ENCODE measurements around the gene RPL7A. TPM values are rescaled to one million over a fixed set of nuclear protein-coding genes. Genes with fewer than 3 reads are reported as not detected.
A peak's percentile ranks its signal among the peaks of the same experiment; 100 is the strongest.

RPL7A gene
- total and polyA plus RNA-seq, 2 of the 13 experiments (the other 11 are each of a cell fraction or from before 2014, with no cell fraction given) = 2,401 to 2,938 TPM

DNA sequence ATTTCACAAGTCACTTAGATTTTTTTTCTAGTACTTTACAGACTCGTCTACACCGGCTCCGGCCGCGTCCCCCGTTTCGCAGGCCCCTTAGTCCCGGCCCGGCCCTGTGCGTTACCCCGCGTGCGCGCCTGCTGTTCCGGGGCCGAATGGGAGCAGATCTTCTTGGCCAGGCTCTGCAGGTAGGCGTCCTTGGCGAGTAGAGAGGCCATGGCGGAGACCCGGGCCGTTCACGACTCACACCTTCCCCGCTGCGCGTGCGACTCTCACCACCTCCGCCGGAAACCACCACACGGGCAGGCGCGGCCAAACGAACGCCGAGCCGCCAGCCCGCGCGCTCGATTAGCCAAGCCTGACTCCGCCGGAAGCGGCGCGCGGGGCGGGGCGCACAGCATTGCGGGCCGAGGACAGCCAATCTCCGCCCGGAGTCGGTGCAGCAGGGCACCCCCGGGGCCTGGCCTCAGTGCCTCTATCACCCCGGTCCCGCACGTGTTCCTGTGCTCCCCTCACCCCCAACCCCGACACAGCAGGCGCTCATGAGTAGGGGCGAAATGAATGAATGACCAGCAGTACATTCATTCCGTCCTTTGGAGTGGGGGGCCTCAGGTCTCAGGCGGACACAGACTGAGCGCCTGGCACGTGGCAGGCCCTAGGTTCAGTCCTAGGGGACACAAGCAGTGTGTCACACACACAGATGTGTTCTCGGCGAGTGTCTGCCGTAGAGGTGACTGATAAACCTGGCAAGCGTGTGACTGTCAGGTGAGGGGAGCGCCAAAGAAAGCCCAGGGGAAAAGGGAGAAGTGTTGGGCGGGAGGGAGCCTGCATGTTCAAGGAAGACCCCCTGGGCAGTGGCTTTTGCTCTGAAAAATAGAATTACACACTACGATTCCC lies 11.8 kb upstream of the RPL7A start, which contains the start of gene SURF6 (continued):
- TF ChIP-seq, protein P1, sequence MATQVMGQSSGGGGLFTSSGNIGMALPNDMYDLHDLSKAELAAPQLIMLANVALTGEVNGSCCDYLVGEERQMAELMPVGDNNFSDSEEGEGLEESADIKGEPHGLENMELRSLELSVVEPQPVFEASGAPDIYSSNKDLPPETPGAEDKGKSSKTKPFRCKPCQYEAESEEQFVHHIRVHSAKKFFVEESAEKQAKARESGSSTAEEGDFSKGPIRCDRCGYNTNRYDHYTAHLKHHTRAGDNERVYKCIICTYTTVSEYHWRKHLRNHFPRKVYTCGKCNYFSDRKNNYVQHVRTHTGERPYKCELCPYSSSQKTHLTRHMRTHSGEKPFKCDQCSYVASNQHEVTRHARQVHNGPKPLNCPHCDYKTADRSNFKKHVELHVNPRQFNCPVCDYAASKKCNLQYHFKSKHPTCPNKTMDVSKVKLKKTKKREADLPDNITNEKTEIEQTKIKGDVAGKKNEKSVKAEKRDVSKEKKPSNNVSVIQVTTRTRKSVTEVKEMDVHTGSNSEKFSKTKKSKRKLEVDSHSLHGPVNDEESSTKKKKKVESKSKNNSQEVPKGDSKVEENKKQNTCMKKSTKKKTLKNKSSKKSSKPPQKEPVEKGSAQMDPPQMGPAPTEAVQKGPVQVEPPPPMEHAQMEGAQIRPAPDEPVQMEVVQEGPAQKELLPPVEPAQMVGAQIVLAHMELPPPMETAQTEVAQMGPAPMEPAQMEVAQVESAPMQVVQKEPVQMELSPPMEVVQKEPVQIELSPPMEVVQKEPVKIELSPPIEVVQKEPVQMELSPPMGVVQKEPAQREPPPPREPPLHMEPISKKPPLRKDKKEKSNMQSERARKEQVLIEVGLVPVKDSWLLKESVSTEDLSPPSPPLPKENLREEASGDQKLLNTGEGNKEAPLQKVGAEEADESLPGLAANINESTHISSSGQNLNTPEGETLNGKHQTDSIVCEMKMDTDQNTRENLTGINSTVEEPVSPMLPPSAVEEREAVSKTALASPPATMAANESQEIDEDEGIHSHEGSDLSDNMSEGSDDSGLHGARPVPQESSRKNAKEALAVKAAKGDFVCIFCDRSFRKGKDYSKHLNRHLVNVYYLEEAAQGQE (IDR thresholded peaks at IDR 0.05; ENCODE audit: borderline replicate concordance in 1 of 2, low read depth in 1 of 2, low read length in 2 of 2) = no peak
- TF ChIP-seq ZNF549 (CRISPR knock-in tag; IDR thresholded peaks at IDR 0.05) (no peak), PHF20 (CRISPR knock-in tag; IDR thresholded peaks at IDR 0.05) (peak; percentile 96), TCF12 (IDR thresholded peaks at IDR 0.05) (no peak), TCF12 (CRISPR knock-in tag; IDR thresholded peaks at IDR 0.05) (0 out of 2 replicates have a peak, but pooled peaks have one; percentile 28), FOXC1 (CRISPR knock-in tag; IDR thresholded peaks at IDR 0.05; ENCODE audit: borderline replicate concordance) (0 out of 2 replicates have a peak, but pooled peaks have one; percentile 88), ZNF839 (CRISPR knock-in tag; IDR thresholded peaks at IDR 0.05; ENCODE audit: borderline replicate concordance) (peak; percentile 23; the same call in 1 of the 2 replicates), NFKBIZ (CRISPR knock-in tag; IDR thresholded peaks at IDR 0.05) (peak; percentile 84), JARID2 (CRISPR knock-in tag; IDR thresholded peaks at IDR 0.05; ENCODE audit: insufficient replicate concordance) (peak; percentile 71), RFXANK (CRISPR knock-in tag; IDR thresholded peaks at IDR 0.05) (peak; percentile 41; the same call in 1 of the 2 replicates), NFKB2 (CRISPR knock-in tag; IDR thresholded peaks at IDR 0.05; ENCODE audit: borderline replicate concordance) (peak; percentile 83; the same call in 1 of the 2 replicates), ATAD3A (CRISPR knock-in tag; IDR thresholded peaks at IDR 0.05) (no peak; the same call in 1 of the 2 replicates), MED13 (CRISPR knock-in tag; IDR thresholded peaks at IDR 0.05) (peak; percentile 95), GATA4 (IDR thresholded peaks at IDR 0.05; ENCODE audit: borderline replicate concordance, low read depth) (no peak; the same call in 1 of the 2 replicates)
- TF ChIP-seq, protein P2, sequence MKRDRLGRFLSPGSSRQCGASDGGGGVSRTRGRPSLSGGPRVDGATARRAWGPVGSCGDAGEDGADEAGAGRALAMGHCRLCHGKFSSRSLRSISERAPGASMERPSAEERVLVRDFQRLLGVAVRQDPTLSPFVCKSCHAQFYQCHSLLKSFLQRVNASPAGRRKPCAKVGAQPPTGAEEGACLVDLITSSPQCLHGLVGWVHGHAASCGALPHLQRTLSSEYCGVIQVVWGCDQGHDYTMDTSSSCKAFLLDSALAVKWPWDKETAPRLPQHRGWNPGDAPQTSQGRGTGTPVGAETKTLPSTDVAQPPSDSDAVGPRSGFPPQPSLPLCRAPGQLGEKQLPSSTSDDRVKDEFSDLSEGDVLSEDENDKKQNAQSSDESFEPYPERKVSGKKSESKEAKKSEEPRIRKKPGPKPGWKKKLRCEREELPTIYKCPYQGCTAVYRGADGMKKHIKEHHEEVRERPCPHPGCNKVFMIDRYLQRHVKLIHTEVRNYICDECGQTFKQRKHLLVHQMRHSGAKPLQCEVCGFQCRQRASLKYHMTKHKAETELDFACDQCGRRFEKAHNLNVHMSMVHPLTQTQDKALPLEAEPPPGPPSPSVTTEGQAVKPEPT (CRISPR knock-in tag; IDR thresholded peaks at IDR 0.05; ENCODE audit: low read depth) = peak; percentile 78; the same call in 1 of the 2 replicates
- TF ChIP-seq, protein P3, sequence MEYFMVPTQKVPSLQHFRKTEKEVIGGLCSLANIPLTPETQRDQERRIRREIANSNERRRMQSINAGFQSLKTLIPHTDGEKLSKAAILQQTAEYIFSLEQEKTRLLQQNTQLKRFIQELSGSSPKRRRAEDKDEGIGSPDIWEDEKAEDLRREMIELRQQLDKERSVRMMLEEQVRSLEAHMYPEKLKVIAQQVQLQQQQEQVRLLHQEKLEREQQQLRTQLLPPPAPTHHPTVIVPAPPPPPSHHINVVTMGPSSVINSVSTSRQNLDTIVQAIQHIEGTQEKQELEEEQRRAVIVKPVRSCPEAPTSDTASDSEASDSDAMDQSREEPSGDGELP (IDR thresholded peaks at IDR 0.05; ENCODE audit: borderline replicate concordance, low read depth) = peak; percentile 68; the same call in 1 of the 2 replicates
- TF ChIP-seq, protein P4, sequence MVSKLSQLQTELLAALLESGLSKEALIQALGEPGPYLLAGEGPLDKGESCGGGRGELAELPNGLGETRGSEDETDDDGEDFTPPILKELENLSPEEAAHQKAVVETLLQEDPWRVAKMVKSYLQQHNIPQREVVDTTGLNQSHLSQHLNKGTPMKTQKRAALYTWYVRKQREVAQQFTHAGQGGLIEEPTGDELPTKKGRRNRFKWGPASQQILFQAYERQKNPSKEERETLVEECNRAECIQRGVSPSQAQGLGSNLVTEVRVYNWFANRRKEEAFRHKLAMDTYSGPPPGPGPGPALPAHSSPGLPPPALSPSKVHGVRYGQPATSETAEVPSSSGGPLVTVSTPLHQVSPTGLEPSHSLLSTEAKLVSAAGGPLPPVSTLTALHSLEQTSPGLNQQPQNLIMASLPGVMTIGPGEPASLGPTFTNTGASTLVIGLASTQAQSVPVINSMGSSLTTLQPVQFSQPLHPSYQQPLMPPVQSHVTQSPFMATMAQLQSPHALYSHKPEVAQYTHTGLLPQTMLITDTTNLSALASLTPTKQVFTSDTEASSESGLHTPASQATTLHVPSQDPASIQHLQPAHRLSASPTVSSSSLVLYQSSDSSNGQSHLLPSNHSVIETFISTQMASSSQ (IDR thresholded peaks at IDR 0.05; ENCODE audit: low read depth) = no peak
- TF ChIP-seq, protein P4 (CRISPR knock-in tag; IDR thresholded peaks at IDR 0.05; ENCODE audit: borderline replicate concordance) = peak; percentile 85; the same call in 1 of the 2 replicates

All from HepG2 (cell line).